Transverse colon (tissue), 4 donors: ENCODE data around the gene TOR3A. TPM values are rescaled to one million over a fixed set of nuclear protein-coding genes. Genes with fewer than 3 reads are reported as not detected.
"Not testable (repeated sequence)": the region's sequence is repeated elsewhere in the genome, so short reads cannot be mapped to it uniquely, and the experiment has no call there.

ENCODE experiments used
- DNase-seq: peaks from one replicate; pipeline ENCODE4 v3.0.0-alpha.2; 2019
- H3K27ac ChIP-seq, 4 donors: fragments of 200-600 bp; sonication (generic); 2 replicates each; pipeline ENCODE4 v1.5.1; 2016 to 2018; ENCODE audit warnings: inconsistent platforms in 4 of 4
- H3K27me3 ChIP-seq: fragments of 200-600 bp; sonication (generic); 2 replicates; pipeline ENCODE4 v1.5.1; 2017; ENCODE audit warnings: inconsistent platforms
- H3K36me3 ChIP-seq, 4 donors: fragments of 200-600 bp; sonication (generic); 2 replicates each; pipeline ENCODE4 v1.5.1; 2017 to 2019; ENCODE audit warnings: inconsistent platforms in 4 of 4
- H3K4me1 ChIP-seq, 4 donors: fragments of 200-600 bp; sonication (generic); 2 replicates each; pipeline ENCODE4 v1.5.1; 2017 to 2020; ENCODE audit warnings: inconsistent platforms in 4 of 4
- H3K4me3 ChIP-seq, 4 donors: fragments of 200-600 bp; sonication (generic); 1 replicate in 1 of 4; 2 replicates in 3 of 4; pipeline versions ENCODE4 v1.5.1 to v1.6.1; 2017 to 2019; ENCODE audit warnings: inconsistent platforms in 4 of 4
- H3K9me3 ChIP-seq, 2 donors: fragments of 200-600 bp; sonication (generic); 2 replicates each; pipeline ENCODE4 v1.5.1; 2017 to 2019; ENCODE audit warnings: inconsistent platforms in 2 of 2
- CTCF ChIP-seq, 5 experiments: fragments of 200-600 bp in 3 of 5; fragments of 450-650 bp in 2 of 5; sonication (generic) in 3 of 5; IDR thresholded peaks; 1 replicate in 2 of 5; 2 replicates in 3 of 5; pipeline ENCODE4 v1.5.1; 2016 to 2017; ENCODE audit warnings: antibody characterized with exemption in 5 of 5, inconsistent platforms in 3 of 5, mild to moderate bottlenecking in 2 of 5, moderate library complexity in 1 of 5
- EP300 ChIP-seq: sonication (generic); formaldehyde crosslinking; IDR thresholded peaks from one replicate; pipeline ENCODE4 v1.6.1; 2017; ENCODE audit warnings: antibody characterized with exemption, low read depth
- POLR2A ChIP-seq: fragments of 450-650 bp; IDR thresholded peaks from one replicate; pipeline ENCODE4 v1.6.1; 2016; ENCODE audit warnings: antibody characterized with exemption, mild to moderate bottlenecking, moderate library complexity
- POLR2AphosphoS5 ChIP-seq, 3 donors: sonication (generic); formaldehyde crosslinking; IDR thresholded peaks; one replicate each; pipeline ENCODE4 v1.6.1; 2016; ENCODE audit warnings: antibody characterized with exemption in 3 of 3
- WGBS, 2 donors: methylation state at CpG; one replicate each; pipeline ENCODE4 v1.1.5; 2018; ENCODE audit warnings: low coverage in 1 of 2; 5-methylcytosine and 5-hydroxymethylcytosine counted together
- in situ Hi-C, 4 donors: fragments of 200-750 bp; cut with MboI; loops; one replicate each; pipeline versions ENCODE4 v1.15.0 to v1.15.1; 2017; ENCODE audit warnings: low sequenced_read_pairs in 3 of 4, low pct_ligation_motif_present in 1 of 4, low pct_unique_long_range_greater_than_20kb in 1 of 4
- intact Hi-C: fragments of 100-400 bp; cut with DNase I; formaldehyde crosslinking; loops from one replicate; pipeline ENCODE4 v1.15.1; 2023; ENCODE audit warnings: low total_unique reads
- total RNA-seq, 4 donors: library from RNA; depleted of rRNA; stranded (reverse); fragments of >200 nt; gene quantifications; one replicate each; pipeline ENCODE4 v1.1.0, GENCODE V29; 2016

The TOR3A gene
- 100 to 1,000 TPM in 1 of 4 donors, 10 to 100 TPM in 3; 66.2 to 308 (median 72.7) TPM for total RNA-seq

- WGBS, 2 donors: 1% methylated on average over 37 of the region's 51 CpGs; no CpG with 5 or more reads in 1 of the 2 donors
- no peaks in the 10 kb centered on the region for H3K9me3 ChIP-seq
- in situ Hi-C loops (loop anchor here in 1 of 4 donors (25.0 kb wide), 1 partner anchor 280 kb away; the partner anchor contains the start of gene AXDND1), intact Hi-C loops (loop anchor here (5.0 kb wide), 1 partner anchor 285 kb away; the partner anchor contains the start of gene AXDND1)
- H3K4me3 ChIP-seq: peak within 1 kb of the TSS; percentile 84 to 94 (median 88)
- H3K36me3 ChIP-seq: no peaks in the 10 kb centered on the region
- peak in 1 of 5 experiments; percentile 23 for TF ChIP-seq CTCF (IDR thresholded peaks at IDR 0.05)
- peak; percentile 78 to 92 (median 89) for TF ChIP-seq POLR2AphosphoS5 (IDR thresholded peaks at IDR 0.05)
- peak; percentile 83 for TF ChIP-seq POLR2A
- TF ChIP-seq EP300: no peak
- no peaks in the 10 kb centered on the region for H3K27me3 ChIP-seq
- peak within 1 kb of the TSS; percentile 92 to 94 (median 94) for H3K27ac ChIP-seq
- peaks cover 6 to 30% (median 22%) of the 10 kb centered on the region in 4 donors for H3K4me1 ChIP-seq
- peak; percentile 96 for DNase-seq
These were observed at the start of gene TOR3A for GRCh38 chr1:179081687-179082332. TSS of gene TOR3A (plus strand) at chr1:179082070. CDS start at chr1:179082129, 59 bp downstream.

GRCh38 chr1:179034720-179035119, 47.1 kb upstream of the TOR3A start:
- H3K4me1 ChIP-seq: peaks cover 16 to 87% (median 47%) of the 10 kb centered on the region in 4 donors
- intact Hi-C loops: no loop called here
- in situ Hi-C loops: no loop called here
- H3K9me3 ChIP-seq: no peaks in the 10 kb centered on the region
- H3K27ac ChIP-seq: peak overlapping the region in 1 of 4 donors; percentile 35
- no peak for DNase-seq
- H3K4me3 ChIP-seq: no peak overlapping the region
- WGBS, 2 donors: 73 to 88% methylated on average over 1 of the region's 1 CpG
- H3K27me3 ChIP-seq: no peaks in the 10 kb centered on the region
- no peak for TF ChIP-seq EP300
- TF ChIP-seq POLR2AphosphoS5 (IDR thresholded peaks at IDR 0.05): no peak
- no peak for TF ChIP-seq POLR2A
- no peak for TF ChIP-seq CTCF (IDR thresholded peaks at IDR 0.05)
- H3K36me3 ChIP-seq: no peaks in the 10 kb centered on the region

- Histone ChIP-seq H3K27ac (peak overlapping the region in 2 of 4 donors; percentile 19 to 54), H3K36me3 (no peaks in the 10 kb centered on the region), H3K4me1 (peaks cover 11 to 66% (median 37%) of the 10 kb centered on the region in 4 donors), H3K4me3 (no peak overlapping the region), H3K27me3 (no peaks in the 10 kb centered on the region), H3K9me3 (no peaks in the 10 kb centered on the region)
- 54 to 70% methylated on average over 2 of the region's 2 CpGs for WGBS, 2 donors
- DNase-seq: no peak
- intact Hi-C loops: no loop called here
- no peak for TF ChIP-seq POLR2A
- TF ChIP-seq POLR2AphosphoS5 (IDR thresholded peaks at IDR 0.05): no peak
- no peak for TF ChIP-seq EP300
- TF ChIP-seq CTCF (IDR thresholded peaks at IDR 0.05): no peak
- in situ Hi-C loops: no loop called here
These were observed 44.9 kb upstream of the TOR3A start for GRCh38 chr1:179036844-179037465.

GRCh38 chr1:179038528-179039281, 43.2 kb upstream of the TOR3A start:
- WGBS, 2 donors: 25 to 57% methylated on average over 1 of the region's 1 CpG
- TF ChIP-seq EP300: no peak
- TF ChIP-seq CTCF (IDR thresholded peaks at IDR 0.05): no peak

GRCh38 chr1:179039502-179040174, 42.2 kb upstream of the TOR3A start:
- H3K4me1 ChIP-seq: peaks cover 4 to 46% (median 26%) of the 10 kb centered on the region in 4 donors
- H3K36me3 ChIP-seq, H3K27ac ChIP-seq, DNase-seq, H3K9me3 ChIP-seq, H3K27me3 ChIP-seq, H3K4me3 ChIP-seq, intact Hi-C loops, in situ Hi-C loops: not testable (repeated sequence)
- 79 to 93% methylated on average over 3 to 6 of the region's 9 CpGs for WGBS, 2 donors

More at GRCh38 chr1:179038528-179039281, 43.2 kb upstream of the TOR3A start:
- Histone ChIP-seq H3K9me3 (no peaks in the 10 kb centered on the region), H3K36me3 (no peaks in the 10 kb centered on the region), H3K27ac (no peak overlapping the region), H3K27me3 (no peaks in the 10 kb centered on the region), H3K4me1 (peaks cover 11 to 55% (median 33%) of the 10 kb centered on the region in 4 donors), H3K4me3 (no peak overlapping the region)
- no peak for DNase-seq
- in situ Hi-C loops (no loop called here), intact Hi-C loops (no loop called here)
